ENCODE measurements around the gene SNRNP27.

Gene SNRNP27

DNA sequence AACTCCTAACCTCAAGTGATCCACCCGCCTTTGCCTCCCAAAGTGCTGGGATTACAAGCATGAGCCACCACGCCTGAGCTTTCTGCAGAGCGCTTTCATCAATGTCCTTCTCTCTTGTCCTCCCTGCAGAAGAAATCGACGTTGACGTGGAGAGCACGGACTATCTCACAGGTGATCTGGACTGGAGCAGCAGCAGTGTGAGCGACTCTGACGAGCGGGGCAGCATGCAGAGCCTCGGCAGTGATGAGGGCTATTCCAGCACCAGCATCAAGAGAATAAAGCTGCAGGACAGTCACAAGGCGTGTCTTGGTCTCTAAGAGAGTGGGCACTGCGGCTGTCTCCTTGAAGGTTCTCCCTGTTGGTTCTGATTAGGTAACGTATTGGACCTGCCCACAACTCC, 44.2 kb downstream of the SNRNP27 start:
- CTCF ChIA-PET, result no interaction called here
- no peak for DNase-seq (ENCODE audit: low read depth, low spot score)
- H3K4me3 ChIP-seq (ENCODE audit: low read depth, low read length), result no peak overlapping the region
- TF ChIP-seq CTCF (IDR thresholded peaks at IDR 0.05; ENCODE audit: insufficient read depth, low read length, missing control alignments), result no peak
- POLR2A ChIA-PET, result interaction anchor here (0.6 kb wide), 1 partner anchor 24 kb away, joined by 5 read pairs; no protein-coding TSS in a partner anchor

DNA sequence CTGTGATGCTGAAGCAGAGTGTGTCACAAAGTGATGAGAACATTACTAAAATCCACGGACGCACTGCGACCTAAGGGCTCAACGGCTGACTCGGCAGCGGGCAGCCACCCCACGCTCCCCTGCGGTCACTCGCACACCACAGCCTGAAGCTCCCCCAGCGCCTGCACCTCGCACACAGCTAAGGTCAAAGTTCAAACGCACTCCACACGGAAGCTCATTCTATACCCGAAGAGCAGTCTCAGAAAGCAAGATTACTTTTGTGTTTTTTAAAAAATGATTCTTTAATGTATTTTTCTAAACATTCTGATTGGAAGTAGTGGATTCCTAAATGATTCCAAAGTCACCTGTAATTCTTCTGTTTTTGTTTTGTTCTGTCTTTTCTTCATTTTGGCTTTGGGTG, 46.0 kb downstream of the SNRNP27 start:
- TF ChIP-seq CTCF (IDR thresholded peaks at IDR 0.05; ENCODE audit: insufficient read depth, low read length, missing control alignments), result no peak
- ChIA-PET CTCF (interaction anchor here (1.2 kb wide), 1 partner anchor 28 kb away, joined by 6 read pairs; no protein-coding TSS in a partner anchor), POLR2A (no interaction called here)
- no peak overlapping the region for H3K4me3 ChIP-seq (ENCODE audit: low read depth, low read length)
- DNase-seq (ENCODE audit: low read depth, low spot score), result no peak

DNA sequence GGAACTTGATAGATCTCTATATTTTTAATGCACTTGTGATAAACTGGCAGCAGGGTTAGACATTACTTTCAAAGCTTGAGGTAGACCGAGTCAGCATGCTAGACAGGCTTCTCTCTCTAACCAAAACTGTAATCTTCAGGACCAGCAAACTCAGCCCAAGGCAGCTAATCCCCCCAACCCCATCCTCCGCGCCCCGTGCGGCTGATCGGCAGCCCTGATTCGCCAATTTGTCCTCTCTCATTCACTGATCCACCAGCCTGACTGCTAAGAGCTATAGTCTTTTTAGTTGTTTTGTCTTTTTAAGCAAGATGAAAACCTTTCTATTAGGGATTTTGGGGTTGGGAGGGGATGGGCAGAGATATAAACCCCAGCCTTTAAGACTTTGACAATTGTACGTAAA, 46.9 kb downstream of the SNRNP27 start:
- no peak for DNase-seq (ENCODE audit: low read depth, low spot score)
- ChIA-PET CTCF (interaction anchor here (0.5 to 1.2 kb wide), 2 partner anchors 29 to 703 kb away, joined by 3 to 6 read pairs; no protein-coding TSS in a partner anchor), POLR2A (no interaction called here)
- no peak overlapping the region for H3K4me3 ChIP-seq (ENCODE audit: low read depth, low read length)
- no peak for TF ChIP-seq CTCF (IDR thresholded peaks at IDR 0.05; ENCODE audit: insufficient read depth, low read length, missing control alignments)

DNA sequence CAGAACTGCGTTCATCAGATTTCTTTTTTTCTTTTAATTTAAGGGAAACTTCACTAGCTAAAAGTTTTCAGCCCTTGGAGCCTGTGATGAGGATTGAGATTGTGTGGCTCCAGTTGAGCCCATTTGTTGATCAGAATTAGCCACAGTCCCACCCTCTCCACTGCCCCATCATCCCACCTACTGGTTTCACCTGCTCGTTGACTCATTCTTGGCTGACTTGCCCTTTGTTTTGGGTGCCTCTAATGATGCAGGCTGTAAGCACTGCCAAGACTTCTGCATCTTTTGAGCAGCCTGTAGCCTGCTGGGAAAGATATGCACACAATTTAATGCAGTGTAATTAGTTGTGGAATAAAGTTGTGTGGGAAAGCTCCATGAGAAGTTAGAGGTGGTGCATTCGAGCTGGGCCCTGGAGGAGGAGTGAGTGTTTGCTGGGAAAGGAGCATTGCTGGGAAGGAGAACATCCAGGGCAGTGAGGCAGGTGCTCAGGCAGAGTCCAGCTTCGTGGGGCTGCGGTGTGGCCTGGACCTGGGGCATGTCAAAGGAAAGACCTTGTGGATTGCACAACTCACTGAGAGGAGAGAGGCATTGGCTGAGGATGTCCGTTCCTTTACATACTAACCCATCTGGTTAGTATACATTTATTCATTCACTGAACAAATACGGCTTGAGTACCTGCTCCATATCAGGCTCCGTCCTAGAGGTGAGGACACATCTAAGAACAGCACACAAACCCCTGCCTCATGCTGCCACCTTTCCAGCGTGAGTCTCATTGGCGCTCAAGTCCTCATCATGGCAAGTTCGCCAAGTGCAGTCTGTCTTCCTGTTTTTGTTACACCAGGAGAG, 49.5 kb downstream of the SNRNP27 start:
- H3K4me3 ChIP-seq (ENCODE audit: low read depth, low read length), result no peak overlapping the region
- TF ChIP-seq CTCF (IDR thresholded peaks at IDR 0.05; ENCODE audit: insufficient read depth, low read length, missing control alignments), result no peak
- ChIA-PET POLR2A (no interaction called here), CTCF (no interaction called here)
- no peak for DNase-seq (ENCODE audit: low read depth, low spot score)

DNA sequence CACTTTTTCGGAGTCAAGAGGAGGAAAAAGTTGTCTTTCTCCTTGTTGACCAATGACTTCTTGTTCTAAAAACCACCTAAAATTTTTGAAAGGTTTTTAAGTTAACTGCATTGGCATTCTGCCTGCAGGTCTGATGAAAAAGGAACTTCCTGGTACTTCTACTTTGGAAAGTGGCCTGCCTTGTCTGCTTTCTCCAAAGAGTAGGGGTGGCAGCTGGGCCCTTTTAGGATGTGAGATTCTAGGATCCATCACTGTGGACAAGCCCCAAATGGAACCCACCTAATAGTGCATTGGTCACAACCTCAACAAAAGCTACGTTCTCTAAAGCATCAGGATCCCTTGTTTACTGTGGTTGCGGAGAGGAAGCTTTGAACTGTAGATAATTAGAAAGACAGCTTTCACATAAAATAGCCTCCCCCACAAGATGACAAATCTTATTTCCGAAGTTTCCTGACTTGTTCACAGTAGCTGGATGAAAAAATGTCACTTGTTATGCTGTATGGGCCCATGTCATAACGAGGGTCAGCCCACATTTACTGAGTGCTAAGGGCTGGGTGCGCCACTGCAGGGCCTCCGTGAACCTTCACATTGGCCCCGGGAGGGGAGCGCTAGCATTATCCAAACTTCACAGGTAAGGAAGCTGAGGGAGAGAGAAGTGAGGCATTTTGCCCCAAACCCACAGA, 50.2 kb downstream of the SNRNP27 start:
- CTCF ChIA-PET, result interaction anchor here (1.4 kb wide), 1 partner anchor 30 kb away, joined by 3 read pairs; no protein-coding TSS in a partner anchor

More for the DNA sequence above, 50.2 kb downstream of the SNRNP27 start:
- TF ChIP-seq CTCF (IDR thresholded peaks at IDR 0.05; ENCODE audit: insufficient read depth, low read length, missing control alignments), result no peak
- DNase-seq (ENCODE audit: low read depth, low spot score), result no peak
- POLR2A ChIA-PET, result no interaction called here
- no peak overlapping the region for H3K4me3 ChIP-seq (ENCODE audit: low read depth, low read length)
